ENCODE data around the gene ZNF865.

DNA sequence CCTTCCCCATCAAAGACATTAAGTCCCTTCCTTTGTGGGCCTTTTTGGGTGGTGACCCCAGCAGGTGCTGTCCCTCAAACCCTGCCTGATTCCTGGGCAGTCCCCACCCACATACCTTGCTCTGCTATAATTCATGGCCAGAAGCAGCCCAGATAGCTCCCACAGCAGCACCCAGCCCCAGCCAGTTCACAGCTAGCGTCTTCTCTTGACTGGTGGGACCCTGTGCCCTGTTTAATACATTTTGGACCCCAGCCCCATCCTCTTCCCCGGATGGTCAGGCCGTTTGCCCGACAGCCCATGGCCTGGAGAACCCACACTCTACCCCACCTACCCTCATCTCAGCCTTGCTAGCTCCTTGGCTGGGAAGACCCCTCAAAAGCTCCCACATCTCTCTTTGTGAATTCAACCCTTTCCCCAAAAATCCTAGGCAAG lies 44.7 kb downstream of the ZNF865 start:
- TF ChIP-seq, protein P1, sequence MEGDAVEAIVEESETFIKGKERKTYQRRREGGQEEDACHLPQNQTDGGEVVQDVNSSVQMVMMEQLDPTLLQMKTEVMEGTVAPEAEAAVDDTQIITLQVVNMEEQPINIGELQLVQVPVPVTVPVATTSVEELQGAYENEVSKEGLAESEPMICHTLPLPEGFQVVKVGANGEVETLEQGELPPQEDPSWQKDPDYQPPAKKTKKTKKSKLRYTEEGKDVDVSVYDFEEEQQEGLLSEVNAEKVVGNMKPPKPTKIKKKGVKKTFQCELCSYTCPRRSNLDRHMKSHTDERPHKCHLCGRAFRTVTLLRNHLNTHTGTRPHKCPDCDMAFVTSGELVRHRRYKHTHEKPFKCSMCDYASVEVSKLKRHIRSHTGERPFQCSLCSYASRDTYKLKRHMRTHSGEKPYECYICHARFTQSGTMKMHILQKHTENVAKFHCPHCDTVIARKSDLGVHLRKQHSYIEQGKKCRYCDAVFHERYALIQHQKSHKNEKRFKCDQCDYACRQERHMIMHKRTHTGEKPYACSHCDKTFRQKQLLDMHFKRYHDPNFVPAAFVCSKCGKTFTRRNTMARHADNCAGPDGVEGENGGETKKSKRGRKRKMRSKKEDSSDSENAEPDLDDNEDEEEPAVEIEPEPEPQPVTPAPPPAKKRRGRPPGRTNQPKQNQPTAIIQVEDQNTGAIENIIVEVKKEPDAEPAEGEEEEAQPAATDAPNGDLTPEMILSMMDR (IDR thresholded peaks at IDR 0.05) = no peak
- no peak for TF ChIP-seq POLR2A (IDR thresholded peaks at IDR 0.05)

Measured in body of pancreas (tissue), 4 donors.